ENCODE results near the gene CLIP1. TPM values are rescaled to one million over a fixed set of nuclear protein-coding genes. Genes with fewer than 3 reads are reported as not detected.

Gene CLIP1
- total and polyA plus RNA-seq, 2 of the 13 experiments (the other 11 are each of a cell fraction or from before 2014, with no cell fraction given): 28.9 to 43.7 TPM

- TF ChIP-seq ZNF441 (CRISPR knock-in tag; IDR thresholded peaks at IDR 0.05; ENCODE audit: borderline replicate concordance) (no peak), ZNF605 (CRISPR knock-in tag; IDR thresholded peaks at IDR 0.05) (no peak), ZBTB34 (CRISPR knock-in tag; IDR thresholded peaks at IDR 0.05) (no peak), SMAD3 (CRISPR knock-in tag; IDR thresholded peaks at IDR 0.05) (no peak), ATF5 (CRISPR knock-in tag; IDR thresholded peaks at IDR 0.05; ENCODE audit: low read depth) (0 out of 2 replicates have a peak, but pooled peaks have one; percentile 3), ZKSCAN8 (CRISPR knock-in tag; IDR thresholded peaks at IDR 0.05; ENCODE audit: borderline replicate concordance) (no peak), THRA (CRISPR knock-in tag; IDR thresholded peaks at IDR 0.05; ENCODE audit: borderline replicate concordance) (0 out of 2 replicates have a peak, but pooled peaks have one; percentile 1), SETDB1 (CRISPR knock-in tag; IDR thresholded peaks at IDR 0.05; ENCODE audit: borderline replicate concordance) (no peak), NFE2 (CRISPR knock-in tag; IDR thresholded peaks at IDR 0.05) (no peak), ZNF446 (CRISPR knock-in tag; IDR thresholded peaks at IDR 0.05) (no peak), KAT7 (CRISPR knock-in tag; IDR thresholded peaks at IDR 0.05; ENCODE audit: borderline replicate concordance) (no peak), ZNF329 (CRISPR knock-in tag; IDR thresholded peaks at IDR 0.05; ENCODE audit: low read depth) (no peak), REPIN1 (CRISPR knock-in tag; IDR thresholded peaks at IDR 0.05; ENCODE audit: borderline replicate concordance, low read depth) (no peak), MAFF (IDR thresholded peaks at IDR 0.05; ENCODE audit: low read depth, low read length) (no peak), ZNF282 (IDR thresholded peaks at IDR 0.05; ENCODE audit: partially characterized antibody) (no peak), TEAD2 (CRISPR knock-in tag; IDR thresholded peaks at IDR 0.05) (no peak), CBX5 (CRISPR knock-in tag; IDR thresholded peaks at IDR 0.05; ENCODE audit: borderline replicate concordance) (no peak), ZBTB7A (CRISPR knock-in tag; IDR thresholded peaks at IDR 0.05) (no peak), SRSF9 (IDR thresholded peaks at IDR 0.05; ENCODE audit: borderline replicate concordance, insufficient read depth, low read depth, low read length, poor library complexity, severe bottlenecking) (no peak), ZNF501 (CRISPR knock-in tag; IDR thresholded peaks at IDR 0.05) (no peak; the same call in 1 of the 2 replicates), DMAP1 (CRISPR knock-in tag; IDR thresholded peaks at IDR 0.05) (no peak)
- TF ChIP-seq, protein P1, sequence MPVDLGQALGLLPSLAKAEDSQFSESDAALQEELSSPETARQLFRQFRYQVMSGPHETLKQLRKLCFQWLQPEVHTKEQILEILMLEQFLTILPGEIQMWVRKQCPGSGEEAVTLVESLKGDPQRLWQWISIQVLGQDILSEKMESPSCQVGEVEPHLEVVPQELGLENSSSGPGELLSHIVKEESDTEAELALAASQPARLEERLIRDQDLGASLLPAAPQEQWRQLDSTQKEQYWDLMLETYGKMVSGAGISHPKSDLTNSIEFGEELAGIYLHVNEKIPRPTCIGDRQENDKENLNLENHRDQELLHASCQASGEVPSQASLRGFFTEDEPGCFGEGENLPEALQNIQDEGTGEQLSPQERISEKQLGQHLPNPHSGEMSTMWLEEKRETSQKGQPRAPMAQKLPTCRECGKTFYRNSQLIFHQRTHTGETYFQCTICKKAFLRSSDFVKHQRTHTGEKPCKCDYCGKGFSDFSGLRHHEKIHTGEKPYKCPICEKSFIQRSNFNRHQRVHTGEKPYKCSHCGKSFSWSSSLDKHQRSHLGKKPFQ (CRISPR knock-in tag; IDR thresholded peaks at IDR 0.05; ENCODE audit: insufficient replicate concordance): no peak
- TF ChIP-seq, protein P2, sequence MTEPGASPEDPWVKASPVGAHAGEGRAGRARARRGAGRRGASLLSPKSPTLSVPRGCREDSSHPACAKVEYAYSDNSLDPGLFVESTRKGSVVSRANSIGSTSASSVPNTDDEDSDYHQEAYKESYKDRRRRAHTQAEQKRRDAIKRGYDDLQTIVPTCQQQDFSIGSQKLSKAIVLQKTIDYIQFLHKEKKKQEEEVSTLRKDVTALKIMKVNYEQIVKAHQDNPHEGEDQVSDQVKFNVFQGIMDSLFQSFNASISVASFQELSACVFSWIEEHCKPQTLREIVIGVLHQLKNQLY (CRISPR knock-in tag; IDR thresholded peaks at IDR 0.05): no peak
- TF ChIP-seq, protein P3, sequence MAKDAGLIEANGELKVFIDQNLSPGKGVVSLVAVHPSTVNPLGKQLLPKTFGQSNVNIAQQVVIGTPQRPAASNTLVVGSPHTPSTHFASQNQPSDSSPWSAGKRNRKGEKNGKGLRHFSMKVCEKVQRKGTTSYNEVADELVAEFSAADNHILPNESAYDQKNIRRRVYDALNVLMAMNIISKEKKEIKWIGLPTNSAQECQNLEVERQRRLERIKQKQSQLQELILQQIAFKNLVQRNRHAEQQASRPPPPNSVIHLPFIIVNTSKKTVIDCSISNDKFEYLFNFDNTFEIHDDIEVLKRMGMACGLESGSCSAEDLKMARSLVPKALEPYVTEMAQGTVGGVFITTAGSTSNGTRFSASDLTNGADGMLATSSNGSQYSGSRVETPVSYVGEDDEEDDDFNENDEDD (CRISPR knock-in tag; IDR thresholded peaks at IDR 0.05; ENCODE audit: borderline replicate concordance): no peak
These were observed 156.6 kb downstream of the CLIP1 start (continued) for GRCh38 chr12:122265886-122266229.
